WI38 (cell line): ENCODE results near the gene TMEM176B.

Source experiments
- H3K4me3 ChIP-seq: 2 replicates; pipeline ENCODE4 v1.5.1; 2011; ENCODE audit warnings: low read depth, mild to moderate bottlenecking, control low read depth, low read length
- CTCF ChIP-seq: IDR thresholded peaks from 2 replicates; pipeline ENCODE4 v1.5.1; 2012; ENCODE audit warnings: low read depth, mild to moderate bottlenecking, control low read depth, low read length

The TMEM176B gene

GRCh38 chr7:150806454-150806853 is 6.3 kb upstream of the TMEM176B start:
- TF ChIP-seq CTCF: no peak
- no peak overlapping the region for H3K4me3 ChIP-seq

GRCh38 chr7:150805864-150806263 is 5.7 kb upstream of the TMEM176B start:
- no peak for TF ChIP-seq CTCF

GRCh38 chr7:150804802-150805201 is 4.6 kb upstream of the TMEM176B start:
- no peak overlapping the region for H3K4me3 ChIP-seq
- TF ChIP-seq CTCF: no peak

More at GRCh38 chr7:150805864-150806263, 5.7 kb upstream of the TMEM176B start:
- no peak overlapping the region for H3K4me3 ChIP-seq

GRCh38 chr7:150803161-150803860 is 3.1 kb upstream of the TMEM176B start:
- H3K4me3 ChIP-seq: no peak overlapping the region
- no peak for TF ChIP-seq CTCF

- no peak overlapping the region for H3K4me3 ChIP-seq
- TF ChIP-seq CTCF: no peak
Measured at GRCh38 chr7:150801946-150802771, 2.0 kb upstream of the TMEM176B start.

GRCh38 chr7:150801242-150801945 is 1.2 kb upstream of the TMEM176B start:
- no peak for TF ChIP-seq CTCF
- no peak overlapping the region for H3K4me3 ChIP-seq
